Hepatocyte (in vitro differentiated cells): ENCODE measurements around the gene TBL3. TPM values are rescaled to one million over a fixed set of nuclear protein-coding genes. Genes with fewer than 3 reads are reported as not detected.

ENCODE experiments used
- DNase-seq: peaks from one replicate; pipeline ENCODE4 v3.0.0-alpha.2; 2016; ENCODE audit warnings: low spot score
- H2AFZ ChIP-seq: fragments of 200-600 bp; sonication (generic); 2 replicates; pipeline ENCODE4 v1.6.0; 2016; ENCODE audit warnings: antibody characterized with exemption, mild to moderate bottlenecking
- H3K27ac ChIP-seq: fragments of 200-600 bp; sonication (generic); 2 replicates; pipeline ENCODE4 v1.5.1; 2016; ENCODE audit warnings: mild to moderate bottlenecking
- H3K27me3 ChIP-seq: fragments of 200-600 bp; sonication (generic); 2 replicates; pipeline ENCODE4 v1.6.1; 2016
- H3K36me3 ChIP-seq: fragments of 200-600 bp; sonication (generic); replicated peaks from 2 replicates; pipeline ENCODE4 v1.5.1; 2016; ENCODE audit warnings: low read depth; ENCODE audit not compliant: insufficient read depth
- H3K4me1 ChIP-seq: fragments of 200-600 bp; sonication (generic); 2 replicates; pipeline ENCODE4 v1.5.1; 2016; ENCODE audit warnings: mild to moderate bottlenecking, moderate library complexity; ENCODE audit not compliant: insufficient read depth
- H3K4me2 ChIP-seq: fragments of 200-600 bp; sonication (generic); 2 replicates; pipeline ENCODE4 v1.6.0; 2016
- H3K4me3 ChIP-seq: fragments of 200-600 bp; sonication (generic); 2 replicates; pipeline ENCODE4 v1.5.1; 2016; ENCODE audit warnings: mild to moderate bottlenecking
- H3K79me2 ChIP-seq: fragments of 200-600 bp; sonication (generic); 2 replicates; pipeline ENCODE4 v1.6.0; 2017; ENCODE audit warnings: mild to moderate bottlenecking
- H3K9me2 ChIP-seq: fragments of 200-600 bp; sonication (generic); replicated peaks from 2 replicates; pipeline ENCODE4 v1.6.0; 2017; ENCODE audit warnings: mild to moderate bottlenecking; ENCODE audit not compliant: insufficient read depth
- H3K9me3 ChIP-seq: fragments of 200-600 bp; sonication (generic); 2 replicates; pipeline ENCODE4 v1.5.1; 2016; ENCODE audit warnings: low read depth, mild to moderate bottlenecking
- H4K20me1 ChIP-seq: fragments of 200-600 bp; sonication (generic); 2 replicates; pipeline ENCODE4 v1.6.0; 2016; ENCODE audit warnings: mild to moderate bottlenecking; ENCODE audit not compliant: insufficient read depth, poor library complexity, severe bottlenecking
- EZH2 ChIP-seq: fragments of 200-600 bp; sonication (generic); IDR thresholded peaks from 2 replicates; pipeline ENCODE4 v1.6.1; 2016; ENCODE audit warnings: antibody characterized with exemption, mild to moderate bottlenecking, borderline replicate concordance
- EZH2phosphoT487 ChIP-seq: fragments of 200-600 bp; sonication (generic); IDR thresholded peaks from one replicate; pipeline ENCODE4 v1.6.1; 2018; ENCODE audit warnings: antibody characterized with exemption, mild to moderate bottlenecking, low read depth, moderate library complexity; ENCODE audit not compliant: unreplicated experiment, severe bottlenecking
- WGBS: methylation state at CpG from one replicate; pipeline ENCODE4 v1.1.6; 2016; ENCODE audit warnings: low lambda C conversion rate; ENCODE audit errors: missing lambda C conversion rate; 5-methylcytosine and 5-hydroxymethylcytosine counted together
- polyA plus RNA-seq: library from polyadenylated mRNA; unstranded; fragments of >200 nt; fragmentation: Nextera tagmentation; extraction: Ambion mirVana; gene quantifications from 2 replicates; pipeline ENCODE4 v1.2.1, GENCODE V29; 2016
- total RNA-seq: library from RNA; depleted of rRNA; stranded (reverse); fragments of >200 nt; gene quantifications from 2 replicates; pipeline ENCODE4 v1.2.3, GENCODE V29; 2014
- TF ChIP-seq, protein P1 (sequence below): fragments of 200-600 bp; sonication (generic); IDR thresholded peaks from 2 replicates; pipeline ENCODE4 v1.5.1; 2016; ENCODE audit warnings: antibody characterized with exemption, mild to moderate bottlenecking; ENCODE audit not compliant: poor library complexity

The TBL3 gene
- total and polyA plus RNA-seq, 2 experiments from 2014 or later, result 24.2 to 48.5 TPM

DNA sequence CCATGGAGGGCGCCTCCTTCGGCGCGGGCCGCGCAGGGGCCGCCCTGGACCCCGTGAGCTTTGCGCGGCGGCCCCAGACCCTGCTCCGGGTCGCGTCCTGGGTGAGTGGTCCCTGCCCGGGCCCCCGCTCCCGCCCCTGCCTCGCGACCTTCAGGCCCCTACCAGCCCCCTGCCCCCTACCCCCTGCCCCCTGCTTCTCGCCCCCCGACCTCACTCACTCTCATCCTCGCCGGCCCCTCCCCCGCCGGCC is 18.2 kb downstream of the TBL3 start:
- H3K9me2 ChIP-seq, result no peaks in the 10 kb centered on the region
- 0% methylated on average over 4 of the region's 25 CpGs for WGBS
- DNase-seq, result no peak
- H3K36me3 ChIP-seq, result no peaks in the 10 kb centered on the region
- peaks cover 16% of the 10 kb centered on the region for H3K79me2 ChIP-seq
- H3K9me3 ChIP-seq, result no peaks in the 10 kb centered on the region
- peaks cover 27% of the 10 kb centered on the region for H3K27me3 ChIP-seq
- H3K4me3 ChIP-seq, result no peak overlapping the region
- TF ChIP-seq, protein P1, sequence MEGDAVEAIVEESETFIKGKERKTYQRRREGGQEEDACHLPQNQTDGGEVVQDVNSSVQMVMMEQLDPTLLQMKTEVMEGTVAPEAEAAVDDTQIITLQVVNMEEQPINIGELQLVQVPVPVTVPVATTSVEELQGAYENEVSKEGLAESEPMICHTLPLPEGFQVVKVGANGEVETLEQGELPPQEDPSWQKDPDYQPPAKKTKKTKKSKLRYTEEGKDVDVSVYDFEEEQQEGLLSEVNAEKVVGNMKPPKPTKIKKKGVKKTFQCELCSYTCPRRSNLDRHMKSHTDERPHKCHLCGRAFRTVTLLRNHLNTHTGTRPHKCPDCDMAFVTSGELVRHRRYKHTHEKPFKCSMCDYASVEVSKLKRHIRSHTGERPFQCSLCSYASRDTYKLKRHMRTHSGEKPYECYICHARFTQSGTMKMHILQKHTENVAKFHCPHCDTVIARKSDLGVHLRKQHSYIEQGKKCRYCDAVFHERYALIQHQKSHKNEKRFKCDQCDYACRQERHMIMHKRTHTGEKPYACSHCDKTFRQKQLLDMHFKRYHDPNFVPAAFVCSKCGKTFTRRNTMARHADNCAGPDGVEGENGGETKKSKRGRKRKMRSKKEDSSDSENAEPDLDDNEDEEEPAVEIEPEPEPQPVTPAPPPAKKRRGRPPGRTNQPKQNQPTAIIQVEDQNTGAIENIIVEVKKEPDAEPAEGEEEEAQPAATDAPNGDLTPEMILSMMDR, result no peak
- no peak for TF ChIP-seq EZH2
- no peak for TF ChIP-seq EZH2phosphoT487
- peaks cover 3% of the 10 kb centered on the region for H4K20me1 ChIP-seq
- H3K27ac ChIP-seq, result no peak overlapping the region
- peak overlapping the region; percentile 82 for H3K4me2 ChIP-seq
- H3K4me1 ChIP-seq, result peaks cover 27% of the 10 kb centered on the region
- no peak overlapping the region for H2AFZ ChIP-seq

DNA sequence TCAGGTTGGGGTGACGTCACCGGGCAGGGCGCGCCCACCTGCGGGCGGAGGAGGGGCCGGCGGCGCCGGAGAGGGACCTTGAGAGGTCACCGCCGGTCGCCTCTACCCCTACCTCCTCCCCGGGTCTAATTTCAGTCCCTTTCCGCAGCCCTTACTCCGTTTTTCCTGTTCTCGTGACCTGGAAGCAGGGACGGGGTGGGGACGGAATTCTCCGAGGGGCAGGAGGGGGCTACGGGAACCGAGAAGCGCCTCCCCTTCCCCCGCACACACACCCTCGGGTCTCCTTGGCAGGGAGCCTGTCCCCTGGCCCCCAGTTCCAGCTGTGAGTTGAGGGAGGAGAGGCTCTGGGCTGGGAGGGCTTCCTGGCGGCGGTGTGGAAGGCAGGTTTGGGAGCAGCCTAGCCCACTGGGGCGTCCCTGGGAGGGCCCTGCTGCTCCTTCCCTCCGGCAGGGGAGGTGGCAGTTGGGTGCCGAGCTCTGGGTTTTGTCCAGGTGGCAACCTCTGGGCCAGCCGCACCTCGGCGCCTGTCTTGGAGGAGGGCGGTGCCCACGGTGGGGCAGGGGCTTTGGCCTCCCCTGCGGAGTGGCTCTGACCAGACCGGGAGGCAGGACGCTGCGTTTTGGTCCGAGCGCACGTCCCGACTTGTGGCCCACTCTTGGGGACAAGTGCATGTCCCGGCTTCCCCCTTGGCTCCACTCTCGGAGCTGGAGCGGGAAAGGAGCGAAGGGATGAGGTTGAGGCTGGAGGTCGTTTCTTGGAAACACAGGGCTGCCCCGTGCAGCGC is 18.7 kb downstream of the TBL3 start:
- H3K79me2 ChIP-seq, result peaks cover 11% of the 10 kb centered on the region
- H2AFZ ChIP-seq, result peak overlapping the region; percentile 53
- peak overlapping the region; percentile 82 for H3K4me2 ChIP-seq
- peaks cover 3% of the 10 kb centered on the region for H4K20me1 ChIP-seq
- H3K9me3 ChIP-seq, result no peaks in the 10 kb centered on the region
- H3K9me2 ChIP-seq, result no peaks in the 10 kb centered on the region
- H3K27ac ChIP-seq, result no peak overlapping the region
- peak; percentile 78 for DNase-seq
- peaks cover 27% of the 10 kb centered on the region for H3K27me3 ChIP-seq
- H3K4me3 ChIP-seq, result peak overlapping the region; percentile 15
- no peaks in the 10 kb centered on the region for H3K36me3 ChIP-seq
- TF ChIP-seq, protein P1, result no peak
- TF ChIP-seq EZH2phosphoT487 (no peak), EZH2 (peak; percentile 76)
- H3K4me1 ChIP-seq, result peaks cover 21% of the 10 kb centered on the region
- WGBS, result 6% methylated on average over 43 of the region's 50 CpGs

DNA sequence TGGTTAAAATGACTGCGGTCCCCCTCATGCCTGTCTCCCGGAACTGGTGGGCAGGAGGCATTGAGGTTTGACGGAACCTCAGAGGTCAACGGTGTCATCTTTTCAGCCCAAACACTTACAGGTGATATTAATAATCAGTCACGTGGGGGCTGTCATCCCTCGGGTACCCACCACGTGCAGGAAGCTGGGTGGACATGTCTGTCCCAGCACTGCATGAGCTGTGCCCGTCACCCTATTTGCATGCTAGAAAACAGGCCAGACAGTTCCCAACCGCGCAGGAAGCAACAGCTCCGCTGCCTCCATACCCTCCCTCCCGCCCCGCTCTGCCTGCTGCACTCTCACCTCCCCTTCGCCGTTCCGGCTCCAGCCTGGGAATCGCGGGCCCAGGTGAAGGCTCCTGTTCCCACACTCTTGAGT is 19.3 kb downstream of the TBL3 start:
- Histone ChIP-seq H3K4me1 (peaks cover 19% of the 10 kb centered on the region), H4K20me1 (no peaks in the 10 kb centered on the region), H3K27ac (no peak overlapping the region), H3K79me2 (peaks cover 5% of the 10 kb centered on the region), H3K4me3 (no peak overlapping the region), H3K36me3 (no peaks in the 10 kb centered on the region), H3K9me2 (no peaks in the 10 kb centered on the region), H3K9me3 (no peaks in the 10 kb centered on the region), H3K27me3 (peaks cover 27% of the 10 kb centered on the region), H2AFZ (no peak overlapping the region), H3K4me2 (peak overlapping the region; percentile 82)
- no peak for DNase-seq
- TF ChIP-seq EZH2phosphoT487, result no peak
- TF ChIP-seq, protein P1, result no peak
- no peak for TF ChIP-seq EZH2
- 23% methylated on average over 18 of the region's 18 CpGs for WGBS
